HFFc6 (cell line): ENCODE results near the gene CCDC86. TPM values are rescaled to one million over a fixed set of nuclear protein-coding genes. Genes with fewer than 3 reads are reported as not detected.

ENCODE experiments used
- DNase-seq: peaks from one replicate; pipeline ENCODE4 v3.0.0-alpha.2; 2018
- H3K27ac Mint-ChIP-seq: 2 replicates; pipeline ENCODE4 v1.8.0; 2020; ENCODE audit warnings: mild to moderate bottlenecking, mixed read lengths
- H3K27me3 Mint-ChIP-seq: 2 replicates; pipeline ENCODE4 v1.8.0; 2021; ENCODE audit warnings: mild to moderate bottlenecking, moderate library complexity, mixed read lengths; ENCODE audit not compliant: insufficient read depth
- H3K36me3 Mint-ChIP-seq: 2 replicates; pipeline ENCODE4 v1.8.0; 2021; ENCODE audit warnings: low read depth, mixed read lengths
- H3K4me1 Mint-ChIP-seq: 2 replicates; pipeline ENCODE4 v1.8.0; 2020; ENCODE audit warnings: low read depth, mixed read lengths
- H3K4me3 Mint-ChIP-seq: 2 replicates; pipeline ENCODE4 v1.8.0; 2020; ENCODE audit warnings: mild to moderate bottlenecking, moderate library complexity, mixed read lengths
- H3K9me3 Mint-ChIP-seq: 2 replicates; pipeline ENCODE4 v1.8.0; 2020; ENCODE audit warnings: mild to moderate bottlenecking, mixed read lengths
- long read RNA-seq: library from polyadenylated mRNA; unstranded; transcript quantifications from one replicate; pipeline ENCODE4 v2.0.0, GENCODE V29; 2019
- total RNA-seq, 6 experiments: library from RNA; stranded (reverse); fragmentation: NEBNext Ultra II Directional; extraction: Animal tissue kit (Norgen Biotek cat#: 25700); gene quantifications; 2 replicates in 1 of 6; 3 replicates in 5 of 6; pipeline ENCODE4 v1.2.3, GENCODE V29; 2021
- TF ChIP-seq, protein P1 (sequence below): fragments of 200-600 bp; sonication (generic); IDR thresholded peaks from 2 replicates; pipeline ENCODE4 v1.5.0; 2021; ENCODE audit warnings: antibody characterized with exemption, mild to moderate bottlenecking

Gene CCDC86
- total RNA-seq, result 10 to 100 TPM; 45.4 to 66.3 (median 54.4) TPM
- long read RNA-seq, transcript CCDC86-201 (4 exons, 1,893 nt), result major isoform, 54 of 58 reads
- long read RNA-seq, partial matches to known transcripts, result 0 of 58 reads
- long read RNA-seq, other reads (novel, unspliced or antisense), result 3 of 58 reads

DNA sequence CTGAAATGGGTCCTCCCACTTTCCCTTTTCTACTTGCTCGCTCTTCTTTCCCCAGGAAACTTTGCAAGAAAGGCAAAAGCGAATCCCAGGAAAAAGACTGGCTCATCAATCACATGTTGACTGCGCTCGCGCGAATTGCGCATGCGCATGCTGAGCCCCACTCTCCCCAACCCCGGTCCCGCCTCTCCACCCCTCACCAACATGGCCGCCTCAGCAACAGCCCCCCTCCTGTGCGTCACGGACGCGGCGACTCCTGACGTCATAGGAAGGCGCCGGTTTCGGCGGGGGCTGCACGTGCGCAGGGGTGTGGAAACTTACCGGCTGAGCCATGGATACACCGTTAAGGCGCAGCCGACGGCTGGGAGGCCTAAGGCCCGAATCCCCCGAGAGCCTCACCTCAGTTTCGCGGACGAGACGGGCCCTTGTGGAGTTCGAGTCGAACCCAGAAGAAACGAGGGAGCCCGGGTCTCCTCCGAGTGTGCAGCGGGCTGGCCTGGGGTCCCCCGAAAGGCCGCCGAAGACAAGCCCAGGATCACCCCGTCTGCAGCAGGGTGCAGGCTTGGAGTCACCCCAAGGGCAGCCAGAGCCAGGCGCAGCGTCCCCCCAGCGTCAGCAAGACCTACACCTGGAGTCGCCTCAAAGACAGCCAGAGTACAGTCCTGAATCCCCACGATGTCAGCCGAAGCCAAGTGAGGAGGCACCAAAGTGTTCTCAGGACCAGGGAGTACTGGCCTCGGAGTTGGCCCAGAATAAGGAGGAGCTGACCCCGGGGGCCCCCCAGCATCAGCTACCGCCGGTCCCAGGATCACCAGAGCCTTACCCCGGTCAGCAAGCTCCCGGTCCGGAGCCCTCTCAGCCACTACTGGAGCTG is at the start of gene CCDC86:
Gene CCDC86, plus strand, starts transcription at position 317 of the 871 bp plus-strand sequence. Its CDS starts 12 bp downstream, at position 329.
- peak within 1 kb of the TSS; percentile 86 for H3K27ac Mint-ChIP-seq
- peak within 1 kb of the TSS; percentile 97 for H3K4me3 Mint-ChIP-seq
- DNase-seq, result peak; percentile 94
- TF ChIP-seq, protein P1, sequence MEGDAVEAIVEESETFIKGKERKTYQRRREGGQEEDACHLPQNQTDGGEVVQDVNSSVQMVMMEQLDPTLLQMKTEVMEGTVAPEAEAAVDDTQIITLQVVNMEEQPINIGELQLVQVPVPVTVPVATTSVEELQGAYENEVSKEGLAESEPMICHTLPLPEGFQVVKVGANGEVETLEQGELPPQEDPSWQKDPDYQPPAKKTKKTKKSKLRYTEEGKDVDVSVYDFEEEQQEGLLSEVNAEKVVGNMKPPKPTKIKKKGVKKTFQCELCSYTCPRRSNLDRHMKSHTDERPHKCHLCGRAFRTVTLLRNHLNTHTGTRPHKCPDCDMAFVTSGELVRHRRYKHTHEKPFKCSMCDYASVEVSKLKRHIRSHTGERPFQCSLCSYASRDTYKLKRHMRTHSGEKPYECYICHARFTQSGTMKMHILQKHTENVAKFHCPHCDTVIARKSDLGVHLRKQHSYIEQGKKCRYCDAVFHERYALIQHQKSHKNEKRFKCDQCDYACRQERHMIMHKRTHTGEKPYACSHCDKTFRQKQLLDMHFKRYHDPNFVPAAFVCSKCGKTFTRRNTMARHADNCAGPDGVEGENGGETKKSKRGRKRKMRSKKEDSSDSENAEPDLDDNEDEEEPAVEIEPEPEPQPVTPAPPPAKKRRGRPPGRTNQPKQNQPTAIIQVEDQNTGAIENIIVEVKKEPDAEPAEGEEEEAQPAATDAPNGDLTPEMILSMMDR, result no peak
- peaks cover 6% of the 10 kb centered on the region for H3K36me3 Mint-ChIP-seq
- peaks cover 13% of the 10 kb centered on the region; the same call in 1 of the 2 replicates for H3K27me3 Mint-ChIP-seq
- H3K4me1 Mint-ChIP-seq, result peaks cover 49% of the 10 kb centered on the region
- no peaks in the 10 kb centered on the region for H3K9me3 Mint-ChIP-seq

GRCh38 chr11:60792521-60792920 is 49.4 kb upstream of the CCDC86 start:
- Mint-ChIP-seq H3K4me3 (no peak overlapping the region), H3K4me1 (peaks cover 2% of the 10 kb centered on the region), H3K27me3 (peaks cover 33% of the 10 kb centered on the region), H3K36me3 (no peaks in the 10 kb centered on the region), H3K9me3 (peaks cover 4% of the 10 kb centered on the region; the same call in 1 of the 2 replicates), H3K27ac (no peak overlapping the region)
- TF ChIP-seq, protein P1, result no peak
- DNase-seq, result no peak

DNA sequence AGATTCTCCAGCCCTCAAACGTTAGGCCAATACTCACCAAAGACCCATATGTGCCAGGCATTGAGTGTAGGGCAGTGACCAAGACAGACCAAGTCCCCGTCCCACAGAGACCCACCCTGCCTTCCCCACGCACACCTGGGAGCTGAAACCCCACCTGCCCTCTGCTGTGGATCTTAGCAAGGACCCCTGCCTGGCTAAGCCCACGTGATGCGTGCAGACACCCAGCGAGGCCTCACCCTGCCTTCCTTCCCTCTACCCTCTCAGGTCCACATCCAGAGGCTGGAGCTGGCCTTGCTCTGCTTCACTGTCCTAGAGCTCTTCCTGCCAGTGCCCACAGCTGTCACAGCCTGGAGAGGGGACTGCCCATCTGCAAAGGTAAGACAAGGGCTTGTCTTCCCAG is 46.6 kb upstream of the CCDC86 start:
- no peaks in the 10 kb centered on the region for H3K4me1 Mint-ChIP-seq
- H3K27ac Mint-ChIP-seq, result no peak overlapping the region
- TF ChIP-seq, protein P1, result no peak
- no peak for DNase-seq
- peaks cover 4% of the 10 kb centered on the region; the same call in 1 of the 2 replicates for H3K9me3 Mint-ChIP-seq
- no peak overlapping the region for H3K4me3 Mint-ChIP-seq
- peaks cover 29% of the 10 kb centered on the region for H3K27me3 Mint-ChIP-seq
- H3K36me3 Mint-ChIP-seq, result no peaks in the 10 kb centered on the region

- peaks cover 31% of the 10 kb centered on the region for H3K27me3 Mint-ChIP-seq
- H3K9me3 Mint-ChIP-seq, result no peaks in the 10 kb centered on the region
- TF ChIP-seq, protein P1, result no peak
- no peak overlapping the region for H3K4me3 Mint-ChIP-seq
- H3K4me1 Mint-ChIP-seq, result no peaks in the 10 kb centered on the region
- DNase-seq, result no peak
- no peaks in the 10 kb centered on the region for H3K36me3 Mint-ChIP-seq
- H3K27ac Mint-ChIP-seq, result no peak overlapping the region
Measured at GRCh38 chr11:60797846-60798630, 43.9 kb upstream of the CCDC86 start.

- Mint-ChIP-seq H3K4me3 (no peak overlapping the region), H3K36me3 (no peaks in the 10 kb centered on the region)
- TF ChIP-seq, protein P1, result no peak
Measured at GRCh38 chr11:60798631-60799030, 43.3 kb upstream of the CCDC86 start.

More at GRCh38 chr11:60798631-60799030, 43.3 kb upstream of the CCDC86 start:
- no peaks in the 10 kb centered on the region for H3K9me3 Mint-ChIP-seq
- DNase-seq, result no peak
- H3K27me3 Mint-ChIP-seq, result peaks cover 35% of the 10 kb centered on the region
- no peaks in the 10 kb centered on the region for H3K4me1 Mint-ChIP-seq
- H3K27ac Mint-ChIP-seq, result no peak overlapping the region
